ENCODE data around the gene UGT2B10.

UGT2B10 gene

GRCh38 chr4:68858039-68858438, 42.2 kb downstream of the UGT2B10 start:
- DNase-seq (ENCODE audit: low spot score), result no peak
- in situ Hi-C loops (cut with MboI; ENCODE audit: low sequenced_read_pairs, unreplicated experiment), result no loop called here
- TF ChIP-seq CTCF (IDR thresholded peaks at IDR 0.05; ENCODE audit: borderline replicate concordance, control extremely low read depth, extremely low read depth, insufficient read depth, missing control alignments), result no peak

GRCh38 chr4:68859655-68860054, 43.9 kb downstream of the UGT2B10 start:
- TF ChIP-seq CTCF (IDR thresholded peaks at IDR 0.05; ENCODE audit: borderline replicate concordance, control extremely low read depth, extremely low read depth, insufficient read depth, missing control alignments), result no peak
- in situ Hi-C loops (cut with MboI; ENCODE audit: low sequenced_read_pairs, unreplicated experiment), result no loop called here
- no peak for DNase-seq (ENCODE audit: low spot score)

- no peak for TF ChIP-seq CTCF (IDR thresholded peaks at IDR 0.05; ENCODE audit: borderline replicate concordance, control extremely low read depth, extremely low read depth, insufficient read depth, missing control alignments)
- DNase-seq (ENCODE audit: low spot score), result no peak
- in situ Hi-C loops (cut with MboI; ENCODE audit: low sequenced_read_pairs, unreplicated experiment), result no loop called here
Measured at GRCh38 chr4:68861057-68861456, 45.3 kb downstream of the UGT2B10 start.

DNA sequence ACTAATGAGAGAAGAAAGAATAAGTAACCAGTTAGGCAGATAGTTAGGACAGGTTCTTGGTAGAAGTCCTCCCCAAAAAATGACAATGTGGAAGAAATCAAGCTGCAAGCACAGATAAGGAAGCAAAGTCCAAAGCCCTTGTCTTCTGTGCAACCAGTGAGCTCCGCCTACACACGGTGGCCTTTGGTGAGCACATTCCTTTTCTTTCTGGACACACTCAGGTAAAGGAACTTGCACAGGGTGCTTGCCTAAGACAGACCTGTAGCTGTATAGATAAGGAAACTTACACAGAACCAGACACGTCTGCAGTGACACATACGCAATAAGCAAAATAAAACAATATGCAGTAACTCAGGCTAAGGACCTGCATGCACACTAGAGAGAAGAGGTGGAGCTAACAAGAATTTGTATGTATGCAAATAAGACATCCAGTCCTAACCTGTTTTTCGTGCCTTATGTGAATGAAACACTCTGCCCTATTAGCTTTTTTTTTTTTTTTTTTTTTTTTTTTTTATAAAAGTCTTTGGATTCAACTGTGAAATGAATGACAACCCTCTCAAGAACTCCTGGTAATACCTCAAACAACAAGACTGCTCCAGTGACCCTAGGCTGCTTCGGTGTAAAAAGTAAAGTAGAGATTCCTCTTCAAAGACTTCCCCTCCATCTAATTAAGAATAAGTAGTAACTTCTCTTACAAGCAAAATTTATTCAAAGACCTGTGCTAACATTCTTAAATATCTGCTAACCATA, 48.8 kb downstream of the UGT2B10 start:
- in situ Hi-C loops (cut with MboI; ENCODE audit: low sequenced_read_pairs, unreplicated experiment), result no loop called here
- no peak for TF ChIP-seq CTCF (IDR thresholded peaks at IDR 0.05; ENCODE audit: borderline replicate concordance, control extremely low read depth, extremely low read depth, insufficient read depth, missing control alignments)
- DNase-seq (ENCODE audit: low spot score), result no peak

GRCh38 chr4:68865188-68865638, 49.4 kb downstream of the UGT2B10 start:
- TF ChIP-seq CTCF (IDR thresholded peaks at IDR 0.05; ENCODE audit: borderline replicate concordance, control extremely low read depth, extremely low read depth, insufficient read depth, missing control alignments), result no peak
- DNase-seq (ENCODE audit: low spot score), result no peak
- in situ Hi-C loops (cut with MboI; ENCODE audit: low sequenced_read_pairs, unreplicated experiment), result no loop called here

- DNase-seq (ENCODE audit: low spot score), result no peak
- no peak for TF ChIP-seq CTCF (IDR thresholded peaks at IDR 0.05; ENCODE audit: borderline replicate concordance, control extremely low read depth, extremely low read depth, insufficient read depth, missing control alignments)
- in situ Hi-C loops (cut with MboI; ENCODE audit: low sequenced_read_pairs, unreplicated experiment), result no loop called here
Measured at GRCh38 chr4:68865760-68866159, 50.0 kb downstream of the UGT2B10 start.
